DND-41 (cell line): ENCODE measurements around the gene RAB4B.
A peak's percentile ranks its signal among the peaks of the same experiment; 100 is the strongest.

Source experiments
- ATAC-seq: fragments of 200-7000 bp; cut with Tn5 transposase; 3 replicates; pipeline ENCODE4 v1.9.1; 2021; ENCODE audit warnings: low read depth; ENCODE audit not compliant: insufficient read depth
- DNase-seq: peaks from one replicate; pipeline ENCODE4 v3.0.0-alpha.2; 2020
- H2AFZ ChIP-seq: 2 replicates; pipeline ENCODE4 v1.6.0; 2012; ENCODE audit warnings: low read depth, low read length
- H3K27ac ChIP-seq: 2 replicates; pipeline ENCODE4 v1.5.1; 2012; ENCODE audit warnings: low read length, inconsistent platforms
- H3K27me3 ChIP-seq: fragments of 200-600 bp; sonication (generic); 2 replicates; pipeline ENCODE4 v1.6.0; 2012; ENCODE audit warnings: low read length, mild to moderate bottlenecking, inconsistent platforms; ENCODE audit not compliant: insufficient read depth, poor library complexity
- H3K36me3 ChIP-seq: 2 replicates; pipeline ENCODE4 v1.5.1; 2012; ENCODE audit warnings: low read length, inconsistent platforms; ENCODE audit not compliant: insufficient read depth
- H3K4me1 ChIP-seq: 2 replicates; pipeline ENCODE4 v1.5.1; 2012; ENCODE audit warnings: mild to moderate bottlenecking, low read length; ENCODE audit not compliant: insufficient read depth
- H3K4me2 ChIP-seq: 2 replicates; pipeline ENCODE4 v1.6.0; 2012; ENCODE audit warnings: mild to moderate bottlenecking, moderate library complexity, low read length, inconsistent platforms; ENCODE audit not compliant: insufficient read depth
- H3K4me3 ChIP-seq, 2 experiments: fragments of 200-600 bp in 1 of 2; shearing (Covaris generic) in 1 of 2; 2 replicates each; pipeline ENCODE4 v1.5.1; 2012 to 2016; ENCODE audit warnings: inconsistent platforms in 2 of 2, low read length in 2 of 2, mild to moderate bottlenecking in 2 of 2, low read depth in 1 of 2, moderate library complexity in 1 of 2
- H3K79me2 ChIP-seq: 2 replicates; pipeline ENCODE4 v1.6.0; 2012; ENCODE audit warnings: low read length, inconsistent platforms; ENCODE audit not compliant: insufficient read depth
- H3K9ac ChIP-seq: 2 replicates; pipeline ENCODE4 v1.6.0; 2012; ENCODE audit warnings: low read depth, mild to moderate bottlenecking, inconsistent platforms, low read length, moderate library complexity
- H3K9me3 ChIP-seq: 2 replicates; pipeline ENCODE4 v1.5.1; 2012; ENCODE audit warnings: low read length, moderate library complexity, mild to moderate bottlenecking, inconsistent platforms; ENCODE audit not compliant: insufficient read depth, severe bottlenecking
- H4K20me1 ChIP-seq: 2 replicates; pipeline ENCODE4 v1.6.0; 2012; ENCODE audit warnings: low read length; ENCODE audit not compliant: insufficient read depth
- CTCF ChIP-seq: IDR thresholded peaks from 2 replicates; pipeline ENCODE4 v1.5.1; 2012; ENCODE audit warnings: borderline replicate concordance, low read length, moderate library complexity, mild to moderate bottlenecking; ENCODE audit not compliant: poor library complexity, severe bottlenecking; ENCODE audit errors: extremely low read depth
- EZH2 ChIP-seq: IDR thresholded peaks from 3 replicates; pipeline ENCODE4 v1.6.1; 2012; ENCODE audit warnings: borderline replicate concordance, low read depth, mild to moderate bottlenecking, moderate library complexity, low read length, inconsistent platforms; ENCODE audit not compliant: severe bottlenecking

The RAB4B gene

GRCh38 chr19:40805258-40805868 is 27.3 kb downstream of the RAB4B start:
- Histone ChIP-seq H3K4me1 (peaks cover 46% of the 10 kb centered on the region), H3K4me2 (0 out of 2 replicates have a peak overlapping the region, but pooled peaks have one; percentile 22), H3K27ac (no peak overlapping the region), H2AFZ (no peak overlapping the region), H3K36me3 (peaks cover 95% of the 10 kb centered on the region), H3K9ac (no peak overlapping the region), H3K4me3 (no peak overlapping the region), H4K20me1 (peaks cover 95% of the 10 kb centered on the region), H3K79me2 (peaks cover 81% of the 10 kb centered on the region), H3K9me3 (no peaks in the 10 kb centered on the region), H3K27me3 (no peaks in the 10 kb centered on the region)
- no peak for DNase-seq
- ATAC-seq, result no peak
- TF ChIP-seq EZH2, result no peak
- TF ChIP-seq CTCF, result no peak

- ATAC-seq (peak; percentile 77), DNase-seq (peak; percentile 72)
- Histone ChIP-seq H3K36me3 (peaks cover 85% of the 10 kb centered on the region), H2AFZ (no peak overlapping the region), H3K9me3 (no peaks in the 10 kb centered on the region), H3K27me3 (no peaks in the 10 kb centered on the region), H3K4me3 (no peak overlapping the region), H3K27ac (no peak overlapping the region), H3K79me2 (peaks cover 69% of the 10 kb centered on the region), H4K20me1 (peaks cover 85% of the 10 kb centered on the region), H3K4me1 (peaks cover 35% of the 10 kb centered on the region), H3K4me2 (no peak overlapping the region), H3K9ac (no peak overlapping the region)
- peak; percentile 68 for TF ChIP-seq CTCF
- no peak for TF ChIP-seq EZH2
These were observed 28.5 kb downstream of the RAB4B start for GRCh38 chr19:40806423-40807146.

- no peak overlapping the region for H2AFZ ChIP-seq
- no peak overlapping the region for H3K27ac ChIP-seq
- H3K27me3 ChIP-seq, result no peaks in the 10 kb centered on the region
- ATAC-seq, result no peak
- H3K4me3 ChIP-seq, result no peak overlapping the region
- H3K9ac ChIP-seq, result no peak overlapping the region
- H3K36me3 ChIP-seq, result peaks cover 77% of the 10 kb centered on the region
- TF ChIP-seq CTCF (peak; percentile 52), EZH2 (no peak)
- H4K20me1 ChIP-seq, result peaks cover 77% of the 10 kb centered on the region
- H3K4me1 ChIP-seq, result peaks cover 27% of the 10 kb centered on the region
- H3K79me2 ChIP-seq, result peaks cover 61% of the 10 kb centered on the region
- no peak overlapping the region for H3K4me2 ChIP-seq
- H3K9me3 ChIP-seq, result no peaks in the 10 kb centered on the region
- DNase-seq, result no peak
These were observed 29.3 kb downstream of the RAB4B start for GRCh38 chr19:40807147-40808020.
